ENCODE measurements around the gene ELP4. TPM values are rescaled to one million over a fixed set of nuclear protein-coding genes. Genes with fewer than 3 reads are reported as not detected.

ELP4 gene
- total and polyA plus RNA-seq, 12 donors: 9.8 to 19.5 (median 15.9) TPM

DNA sequence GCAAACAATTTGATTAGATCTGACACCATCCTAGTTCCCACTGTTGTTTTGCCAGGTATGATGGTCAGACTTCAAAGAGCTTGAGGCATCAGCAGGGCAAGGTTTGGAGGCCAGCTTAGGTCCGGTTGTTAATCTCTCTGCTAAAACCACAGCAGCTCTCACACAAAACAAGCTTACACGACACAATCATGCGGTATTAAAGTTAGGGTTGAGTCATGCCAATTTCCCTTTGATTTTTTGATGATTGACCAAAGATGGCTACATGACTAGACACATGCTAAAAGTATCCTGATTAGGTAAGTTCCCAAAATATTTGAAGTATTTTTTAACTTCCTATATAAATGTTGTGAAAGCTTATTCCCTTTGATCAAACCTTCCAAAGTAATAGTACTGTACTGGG is 145.9 kb downstream of the ELP4 start:
- DNase-seq: no peak
- Histone ChIP-seq H3K27ac (no peak overlapping the region), H3K4me3 (no peak overlapping the region), H3K4me1 (no peaks in the 10 kb centered on the region), H3K36me3 (peaks cover 0 to 9% (median 0%) of the 10 kb centered on the region in 9 donors), H3K27me3 (no peaks in the 10 kb centered on the region), H3K9me3 (no peaks in the 10 kb centered on the region)
- TF ChIP-seq, protein P1, sequence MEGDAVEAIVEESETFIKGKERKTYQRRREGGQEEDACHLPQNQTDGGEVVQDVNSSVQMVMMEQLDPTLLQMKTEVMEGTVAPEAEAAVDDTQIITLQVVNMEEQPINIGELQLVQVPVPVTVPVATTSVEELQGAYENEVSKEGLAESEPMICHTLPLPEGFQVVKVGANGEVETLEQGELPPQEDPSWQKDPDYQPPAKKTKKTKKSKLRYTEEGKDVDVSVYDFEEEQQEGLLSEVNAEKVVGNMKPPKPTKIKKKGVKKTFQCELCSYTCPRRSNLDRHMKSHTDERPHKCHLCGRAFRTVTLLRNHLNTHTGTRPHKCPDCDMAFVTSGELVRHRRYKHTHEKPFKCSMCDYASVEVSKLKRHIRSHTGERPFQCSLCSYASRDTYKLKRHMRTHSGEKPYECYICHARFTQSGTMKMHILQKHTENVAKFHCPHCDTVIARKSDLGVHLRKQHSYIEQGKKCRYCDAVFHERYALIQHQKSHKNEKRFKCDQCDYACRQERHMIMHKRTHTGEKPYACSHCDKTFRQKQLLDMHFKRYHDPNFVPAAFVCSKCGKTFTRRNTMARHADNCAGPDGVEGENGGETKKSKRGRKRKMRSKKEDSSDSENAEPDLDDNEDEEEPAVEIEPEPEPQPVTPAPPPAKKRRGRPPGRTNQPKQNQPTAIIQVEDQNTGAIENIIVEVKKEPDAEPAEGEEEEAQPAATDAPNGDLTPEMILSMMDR (IDR thresholded peaks at IDR 0.05): no peak
- intact Hi-C loops (cut with DNase I): loop anchor here in 1 of 10 donors (10.0 kb wide), 1 partner anchor 299 kb away; no protein-coding TSS in a partner anchor
- 93 to 95% methylated on average over 3 of the region's 3 CpGs for WGBS, 2 donors
- ATAC-seq: no peak

DNA sequence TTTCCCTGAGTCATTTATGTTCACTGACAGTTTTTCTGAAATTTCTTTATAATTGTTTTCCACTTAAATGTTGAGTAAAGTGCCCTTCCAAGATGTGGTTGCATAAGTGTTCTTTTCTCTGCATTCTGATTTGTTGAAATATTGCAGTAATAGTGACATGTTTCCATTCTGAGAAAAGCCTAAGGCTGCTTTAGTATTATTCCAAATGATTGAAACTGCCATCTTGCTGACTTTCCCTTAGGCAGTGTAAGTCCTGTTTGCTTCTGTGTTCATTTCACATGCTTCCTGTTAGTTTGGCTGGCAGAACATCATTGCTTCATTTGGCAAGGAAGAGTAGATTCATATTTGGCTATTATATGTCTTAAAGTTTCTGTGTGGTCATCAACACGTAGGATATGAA is 146.5 kb downstream of the ELP4 start:
- intact Hi-C loops (cut with DNase I): loop anchor here in 1 of 10 donors (10.0 kb wide), 1 partner anchor 299 kb away; no protein-coding TSS in a partner anchor
- TF ChIP-seq, protein P1 (IDR thresholded peaks at IDR 0.05): no peak
- Histone ChIP-seq H3K4me1 (no peaks in the 10 kb centered on the region), H3K36me3 (peaks cover 0 to 5% (median 0%) of the 10 kb centered on the region in 9 donors), H3K27ac (no peak overlapping the region), H3K27me3 (no peaks in the 10 kb centered on the region), H3K9me3 (no peaks in the 10 kb centered on the region), H3K4me3 (no peak overlapping the region)
- ATAC-seq: no peak
- DNase-seq: no peak
- 78 to 89% methylated on average over 1 of the region's 1 CpG for WGBS, 2 donors

DNA sequence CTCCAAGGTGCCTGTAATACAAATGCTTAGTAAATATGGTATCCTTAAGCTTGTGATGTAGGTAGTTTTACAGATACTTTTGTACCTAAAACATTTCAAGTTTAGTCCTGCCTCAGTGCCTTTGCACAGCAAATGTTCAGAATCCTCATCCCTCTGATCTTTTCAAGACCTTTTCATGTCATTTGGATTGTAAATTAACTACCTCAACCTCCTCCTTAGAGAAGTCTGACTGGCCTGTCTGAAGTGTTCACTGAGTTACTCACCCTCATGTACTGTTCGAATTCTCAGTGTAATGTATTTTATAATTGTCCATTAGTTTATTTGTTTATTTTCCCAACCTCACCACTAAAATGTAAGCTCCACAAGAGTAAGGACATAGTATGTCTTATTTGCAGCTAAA is 147.5 kb downstream of the ELP4 start:
- WGBS, 2 donors: 95 to 96% methylated on average over 1 of the region's 1 CpG
- H3K9me3 ChIP-seq: no peaks in the 10 kb centered on the region
- no peaks in the 10 kb centered on the region for H3K36me3 ChIP-seq
- DNase-seq (no peak), ATAC-seq (no peak)
- intact Hi-C loops (cut with DNase I): loop anchor here in 1 of 10 donors (10.0 kb wide), 1 partner anchor 298 kb away; no protein-coding TSS in a partner anchor
- no peak overlapping the region for H3K27ac ChIP-seq
- H3K4me1 ChIP-seq: no peaks in the 10 kb centered on the region
- no peaks in the 10 kb centered on the region for H3K27me3 ChIP-seq
- TF ChIP-seq, protein P1 (IDR thresholded peaks at IDR 0.05): no peak
- H3K4me3 ChIP-seq: no peak overlapping the region

DNA sequence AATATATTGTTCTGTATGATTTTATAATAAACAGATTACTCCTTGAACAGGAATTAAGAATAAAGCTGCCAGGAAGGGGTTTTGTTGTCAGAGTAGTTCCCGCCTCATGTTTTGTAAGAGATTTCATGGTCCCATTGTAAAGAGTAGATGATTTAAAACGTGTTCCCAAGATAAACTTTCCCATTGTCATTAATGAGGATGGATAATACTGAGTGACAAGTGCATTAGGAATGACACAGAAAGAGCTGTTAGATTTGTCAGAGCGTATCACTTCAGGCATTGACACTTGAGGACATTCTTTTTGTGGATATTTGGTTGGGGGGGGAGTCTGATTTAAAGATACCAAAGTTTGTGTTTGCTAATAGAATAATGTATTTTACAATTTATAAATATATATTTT is 154.6 kb downstream of the ELP4 start:
- intact Hi-C loops (cut with DNase I): no loop called here
- 75 to 76% methylated on average over 3 of the region's 3 CpGs for WGBS, 2 donors
- H3K9me3 ChIP-seq: no peaks in the 10 kb centered on the region
- no peaks in the 10 kb centered on the region for H3K4me1 ChIP-seq
- H3K4me3 ChIP-seq: no peak overlapping the region
- H3K27me3 ChIP-seq: no peaks in the 10 kb centered on the region
- no peak for DNase-seq
- TF ChIP-seq, protein P1 (IDR thresholded peaks at IDR 0.05): no peak
- H3K27ac ChIP-seq: no peak overlapping the region
- no peak for ATAC-seq
- no peaks in the 10 kb centered on the region for H3K36me3 ChIP-seq
